ENCODE measurements around the gene GSC2.

GRCh38 chr22:19147195-19147780, 2.8 kb downstream of the GSC2 start:
- TF ChIP-seq CTCF (IDR thresholded peaks at IDR 0.05 in 4 of 5, conservative IDR thresholded peaks at IDR 0.05 in 1 of 5) (no peak), POLR2A (IDR thresholded peaks at IDR 0.05) (no peak)
